ENCODE measurements around the gene NTRK3. TPM values are rescaled to one million over a fixed set of nuclear protein-coding genes. Genes with fewer than 3 reads are reported as not detected.

The NTRK3 gene
- total RNA-seq, 4 donors from 2014 or later: 0.51 to 22.2 (median 10.1) TPM

- TF ChIP-seq CTCF (IDR thresholded peaks at IDR 0.05; ENCODE audit: low read depth): no peak
These were observed 166.8 kb downstream of the NTRK3 start for GRCh38 chr15:88089731-88090130.

- TF ChIP-seq CTCF (IDR thresholded peaks at IDR 0.05; ENCODE audit: low read depth): no peak
These were observed 167.4 kb downstream of the NTRK3 start for GRCh38 chr15:88089024-88089620.

GRCh38 chr15:88083811-88084760 lies 172.5 kb downstream of the NTRK3 start:
- TF ChIP-seq CTCF (IDR thresholded peaks at IDR 0.05; ENCODE audit: low read depth): no peak

- TF ChIP-seq CTCF (IDR thresholded peaks at IDR 0.05; ENCODE audit: low read depth): no peak
These were observed 175.9 kb downstream of the NTRK3 start for GRCh38 chr15:88080616-88081015.

GRCh38 chr15:88077296-88078020 lies 179.1 kb downstream of the NTRK3 start:
- no peak for TF ChIP-seq CTCF (IDR thresholded peaks at IDR 0.05; ENCODE audit: low read depth)

GRCh38 chr15:88076328-88076727 lies 180.2 kb downstream of the NTRK3 start:
- no peak for TF ChIP-seq CTCF (IDR thresholded peaks at IDR 0.05; ENCODE audit: low read depth)

GRCh38 chr15:88075102-88075501 lies 181.4 kb downstream of the NTRK3 start:
- no peak for TF ChIP-seq CTCF (IDR thresholded peaks at IDR 0.05; ENCODE audit: low read depth)
